GM19193 (cell line): Measurements from ENCODE around the gene ORAI3.

Source experiments
- POLR2A ChIP-seq: IDR thresholded peaks from 4 replicates; pipeline ENCODE4 v1.6.1; 2011; ENCODE audit not compliant: insufficient read depth, insufficient read length; ENCODE audit errors: extremely low read depth

The ORAI3 gene

GRCh38 chr16:30987581-30988190, 38.8 kb downstream of the ORAI3 start:
- no peak for TF ChIP-seq POLR2A

DNA sequence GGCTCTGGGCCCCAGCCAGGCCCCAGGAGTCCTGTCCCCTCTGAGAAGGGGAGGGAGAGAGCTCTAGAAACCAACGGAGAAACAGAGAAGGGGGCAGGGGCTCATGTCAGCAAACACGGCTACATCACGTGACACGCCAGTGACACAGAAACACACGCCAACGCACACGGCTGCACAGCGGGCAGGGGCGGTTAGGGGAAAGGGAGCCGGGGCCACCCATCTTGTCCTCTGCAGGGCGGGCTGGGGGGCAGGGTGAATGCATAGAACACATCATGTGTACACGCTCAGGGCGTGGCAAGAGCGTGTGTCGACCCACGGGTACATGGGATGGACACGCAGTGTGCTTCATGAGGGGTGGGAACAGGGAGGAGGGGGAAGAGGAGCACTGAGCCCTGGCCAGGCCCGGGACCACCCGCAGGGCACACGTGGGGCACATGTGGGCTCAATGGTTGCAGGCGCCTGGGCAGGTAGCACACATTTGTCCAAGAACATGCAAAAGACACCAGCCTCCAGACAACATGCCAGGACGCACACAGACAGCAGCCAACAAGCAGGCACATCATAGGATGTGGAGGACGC, 40.7 kb downstream of the ORAI3 start:
- no peak for TF ChIP-seq POLR2A

DNA sequence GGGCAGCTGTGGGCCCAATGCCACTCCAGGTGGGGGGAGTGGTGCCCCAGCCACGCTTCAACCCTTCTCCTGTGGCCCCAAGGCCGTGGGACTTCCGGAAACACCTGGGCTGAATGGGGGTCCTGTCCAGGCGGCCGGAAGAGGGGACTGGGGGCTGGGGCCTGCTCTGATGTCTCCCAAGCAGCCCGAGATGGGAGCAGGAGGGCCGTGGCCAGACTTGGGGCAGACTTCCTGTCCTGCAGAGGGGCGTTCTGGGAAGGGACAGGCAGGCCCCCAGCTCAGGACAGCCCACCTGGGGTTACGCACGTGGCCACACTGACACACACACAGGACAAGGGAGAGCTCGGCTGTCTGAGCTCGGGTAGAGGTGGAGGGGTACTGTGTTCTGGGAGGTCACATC, 41.2 kb downstream of the ORAI3 start:
- no peak for TF ChIP-seq POLR2A

GRCh38 chr16:30991052-30991451, 42.2 kb downstream of the ORAI3 start:
- TF ChIP-seq POLR2A: no peak

GRCh38 chr16:30992276-30992780, 43.5 kb downstream of the ORAI3 start:
- no peak for TF ChIP-seq POLR2A

DNA sequence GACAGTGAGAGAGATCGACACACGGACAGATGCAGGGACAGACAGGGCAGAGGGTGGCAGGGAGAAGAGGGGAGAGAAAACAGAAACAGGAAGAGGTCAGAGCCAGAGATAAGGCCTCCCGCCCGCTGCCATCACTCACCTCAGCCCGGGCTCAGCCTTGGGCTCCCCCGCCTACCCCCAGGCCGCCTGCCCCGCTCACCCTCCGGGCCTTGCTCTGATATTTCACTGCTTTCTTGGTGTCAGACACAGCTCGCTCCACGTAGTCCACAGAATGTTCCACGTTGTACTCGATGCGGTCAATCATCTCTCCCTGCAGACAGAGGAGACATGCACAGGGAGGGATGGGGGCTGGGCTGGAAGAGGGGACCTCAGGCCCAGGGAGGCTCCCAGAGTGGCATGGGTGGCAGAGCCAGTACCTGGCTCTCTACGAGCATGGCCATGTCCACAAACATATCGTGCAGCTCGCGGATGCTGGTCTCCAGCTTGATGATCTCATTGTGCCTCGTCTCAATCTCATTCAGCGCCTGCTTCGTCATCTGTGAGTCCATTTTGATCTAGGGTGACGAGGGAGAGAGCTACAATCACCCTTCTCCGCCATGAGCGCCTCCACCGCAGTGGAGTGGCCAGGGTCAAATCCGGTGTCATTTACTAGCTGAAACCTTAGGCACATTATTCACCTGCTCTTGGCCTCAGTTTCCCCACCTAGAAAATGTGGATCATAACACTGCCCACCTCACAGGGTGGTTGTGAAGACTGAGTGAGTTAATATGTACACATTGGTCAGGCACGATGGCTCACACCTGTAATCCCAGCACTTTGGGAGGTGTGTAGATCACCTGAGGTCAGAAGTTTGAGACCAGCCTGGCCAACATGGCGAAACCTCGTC, 44.3 kb downstream of the ORAI3 start:
- no peak for TF ChIP-seq POLR2A

GRCh38 chr16:30995927-30996323, 47.1 kb downstream of the ORAI3 start:
- no peak for TF ChIP-seq POLR2A

DNA sequence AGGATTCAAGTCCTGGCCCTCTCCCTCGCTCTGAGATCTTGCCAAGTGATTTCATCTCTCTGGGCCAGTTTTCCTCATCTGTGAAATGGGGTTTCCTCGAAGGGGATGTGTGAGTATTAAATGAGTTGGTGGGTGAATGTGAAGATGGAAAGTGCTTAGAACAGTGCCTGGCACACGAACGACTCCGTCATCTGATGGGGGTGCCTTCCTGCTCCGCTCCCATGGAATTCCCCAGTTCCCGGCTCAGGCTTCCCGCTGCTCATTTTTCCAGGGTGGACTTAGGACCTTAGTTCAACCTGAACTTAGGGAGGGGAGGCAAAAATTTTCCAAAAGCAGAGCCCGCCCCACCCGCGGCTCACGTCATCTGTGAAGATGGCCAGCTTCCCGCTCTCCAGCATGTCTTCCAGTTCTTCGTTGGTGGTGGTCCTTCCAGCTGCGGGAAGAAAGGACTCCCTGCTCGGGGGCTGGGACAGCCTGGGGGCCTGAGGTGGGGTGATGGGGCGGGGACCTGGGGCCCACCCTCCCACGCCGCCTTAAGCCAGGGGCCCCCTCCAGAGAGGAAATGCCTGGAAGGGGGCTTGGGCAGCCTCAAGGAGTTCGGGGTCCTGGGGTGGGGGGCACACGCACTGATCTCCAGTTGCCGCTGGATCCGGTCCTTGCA, 47.6 kb downstream of the ORAI3 start:
- TF ChIP-seq POLR2A: no peak

DNA sequence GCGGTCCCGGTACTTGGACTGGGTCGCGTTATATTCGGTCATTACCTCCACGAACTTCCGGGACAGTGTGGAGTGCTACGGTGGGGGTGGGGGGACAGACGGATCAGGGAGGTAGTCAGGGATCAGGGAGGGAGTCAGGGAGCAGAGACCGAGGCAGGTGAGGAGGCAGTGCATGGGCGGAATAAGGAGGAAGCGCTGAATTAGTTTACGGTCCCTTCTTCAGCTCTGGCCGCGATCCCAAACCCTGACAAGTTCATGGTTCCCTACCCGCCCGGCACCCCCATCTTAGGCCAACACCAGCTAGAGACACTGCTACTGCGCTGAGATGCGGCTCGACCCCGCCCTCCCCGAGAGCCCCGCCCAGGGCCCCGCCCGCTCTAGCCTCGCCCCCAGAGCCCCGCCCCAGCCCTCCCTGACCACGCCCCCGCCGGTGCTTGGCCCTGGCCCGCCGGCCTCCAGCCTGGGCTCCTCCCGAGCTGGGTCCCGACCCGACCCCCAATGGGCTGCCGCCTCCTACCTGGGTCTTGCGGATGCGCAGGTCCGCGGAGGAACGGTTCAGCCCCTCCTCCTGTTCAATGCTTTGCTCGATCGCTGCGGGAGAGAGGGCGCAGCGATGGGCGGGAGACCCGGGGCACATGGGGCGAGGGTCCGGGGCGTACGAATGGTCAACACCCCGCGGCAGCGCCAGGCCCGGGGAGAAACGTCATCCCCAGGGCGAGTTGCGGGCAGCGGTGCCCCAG, 48.3 kb downstream of the ORAI3 start:
- TF ChIP-seq POLR2A: peak; percentile 72

DNA sequence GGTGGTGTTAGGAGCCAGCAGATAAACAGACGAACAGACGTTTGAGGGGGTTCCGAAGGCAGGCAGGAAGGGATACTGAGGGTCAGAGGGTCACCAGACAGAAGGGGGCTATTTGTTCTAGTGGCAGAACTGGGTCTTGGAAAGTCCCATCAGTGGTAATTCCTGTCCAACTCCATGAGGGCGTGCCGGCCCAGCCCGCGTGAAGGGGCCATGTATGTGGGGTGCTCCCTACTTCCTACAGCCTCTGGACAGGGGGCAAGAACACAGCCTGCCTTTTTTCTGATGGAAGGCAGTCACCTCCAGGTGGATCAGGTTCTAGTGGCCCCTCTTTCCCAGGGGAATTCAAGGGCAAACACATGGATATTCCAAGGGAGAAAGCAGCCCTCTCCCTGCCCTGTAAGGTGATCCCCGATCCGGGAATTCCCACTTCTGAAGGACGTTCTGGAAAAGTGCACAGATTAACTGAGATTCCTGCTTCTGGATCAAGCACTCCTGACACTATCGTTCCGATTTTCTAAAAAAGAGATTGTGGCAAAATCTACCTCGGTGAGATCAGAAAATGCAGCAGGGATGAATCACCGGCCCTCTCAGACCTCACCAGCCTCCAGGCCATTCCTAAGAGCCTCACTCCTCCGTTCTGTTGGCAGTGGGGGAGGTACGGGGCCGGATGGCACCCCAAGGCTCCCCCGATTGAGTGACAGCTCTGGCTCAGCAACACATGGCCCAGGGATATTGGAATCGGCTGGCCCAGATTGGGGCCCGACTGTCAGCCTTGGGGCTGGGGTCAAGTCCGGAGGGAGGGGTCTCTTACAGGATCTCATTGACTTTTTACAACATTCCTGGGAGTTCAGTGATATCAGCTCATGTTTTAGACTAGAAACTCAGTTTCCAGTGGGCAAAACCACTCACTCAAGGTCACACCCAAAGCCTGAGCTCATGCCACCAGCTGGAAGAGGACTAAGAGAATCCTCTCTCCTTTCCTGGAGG, 49.1 kb downstream of the ORAI3 start:
- TF ChIP-seq POLR2A: no peak

DNA sequence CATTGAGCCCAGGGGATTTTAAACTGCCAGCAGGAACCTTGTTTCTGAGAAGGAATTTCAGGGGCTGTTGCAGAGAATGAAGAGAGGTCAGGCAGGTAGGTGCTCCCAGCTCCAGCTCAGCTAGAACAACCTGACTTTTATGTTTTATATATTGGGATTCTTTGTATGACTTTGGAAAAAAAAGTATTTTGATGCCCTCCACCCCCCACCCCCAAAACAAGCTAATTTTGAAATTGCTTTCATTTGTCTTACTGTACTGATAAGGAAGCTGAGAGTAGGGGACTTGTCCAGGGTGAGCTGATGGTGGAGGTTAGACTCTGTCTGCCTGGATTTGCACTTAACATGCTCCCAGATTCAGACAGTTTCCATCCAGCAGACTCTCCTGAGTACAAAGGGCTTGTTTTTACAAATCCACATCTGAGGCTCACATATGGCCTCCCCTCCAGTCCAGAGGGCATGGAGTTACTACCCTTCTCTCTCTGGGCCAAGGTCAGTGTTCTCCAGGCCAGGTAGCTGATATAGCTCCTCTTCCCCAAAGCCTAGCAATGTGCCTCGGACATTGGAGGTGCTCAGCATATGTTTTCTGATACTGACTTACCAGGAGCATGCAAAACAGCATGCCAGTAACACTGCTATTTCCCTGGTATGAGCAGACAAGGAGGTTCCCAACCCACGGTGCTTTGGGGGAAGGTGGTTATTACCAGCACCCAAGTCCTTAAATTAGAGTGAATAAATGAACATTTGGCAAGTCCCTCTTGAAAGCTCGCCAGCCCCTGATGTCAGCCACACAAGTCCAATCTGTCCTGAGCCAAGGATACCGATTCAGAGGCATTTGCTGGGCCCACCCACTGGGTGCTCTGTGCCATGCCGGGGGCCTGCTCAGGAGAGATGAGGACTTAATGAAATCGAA, 50.2 kb downstream of the ORAI3 start:
- TF ChIP-seq POLR2A: no peak

DNA sequence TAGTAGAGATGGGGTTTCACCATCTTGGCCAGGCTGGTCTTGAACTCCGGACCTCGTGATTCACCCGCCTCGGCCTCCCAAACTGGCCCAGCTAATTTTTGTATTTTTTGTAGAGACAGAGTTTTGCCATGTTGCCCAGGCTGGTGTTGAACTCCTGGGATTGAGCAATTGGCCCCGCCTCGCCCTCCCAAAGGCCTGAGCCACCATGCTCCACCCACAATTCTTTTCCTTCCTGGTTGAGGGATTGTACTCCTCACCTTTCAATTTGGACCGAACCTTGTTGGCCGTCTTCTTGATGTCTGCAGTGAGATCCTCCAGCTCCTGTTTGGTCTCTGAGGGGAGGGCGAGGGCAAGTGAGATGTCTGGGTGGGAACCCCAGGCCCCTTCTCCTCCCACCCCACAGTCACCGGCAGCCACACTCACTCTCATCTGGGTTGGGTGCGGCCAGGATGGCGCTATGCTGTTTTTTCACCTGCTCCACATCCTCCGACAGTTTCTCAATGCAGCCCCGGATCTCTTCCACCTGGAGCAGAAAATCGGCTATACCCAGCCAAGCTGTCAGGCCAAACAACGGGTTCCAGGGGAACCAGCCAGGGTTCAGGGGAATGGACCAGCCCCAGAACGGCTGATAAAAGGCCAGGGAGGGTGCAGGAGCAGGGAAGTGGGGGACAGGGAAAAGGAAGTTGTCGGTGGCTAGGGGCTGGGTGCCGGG, 52.0 kb downstream of the ORAI3 start:
- TF ChIP-seq POLR2A: no peak
